PC-3 (cell line): ENCODE results near the gene ME2. TPM values are rescaled to one million over a fixed set of nuclear protein-coding genes. Genes with fewer than 3 reads are reported as not detected.

ENCODE experiments used
- ATAC-seq: fragments of 200-7000 bp; cut with Tn5 transposase; 2 replicates; pipeline ENCODE4 v1.9.1; 2020; ENCODE audit warnings: mild to moderate bottlenecking, moderate library complexity
- BruUV-seq: library from RNA; stranded (reverse); fragments of 400-500 nt; replicated peaks from 2 replicates; lab custom pipeline; 2021; lab: Mats Ljungman, UMichigan
- CTCF ChIA-PET: fragments of 300-600 bp; sonication (Branson Sonifier 250); formaldehyde crosslinking; loops from one replicate; lab custom pipeline; 2022; ENCODE audit warnings: antibody characterized with exemption; lab: Charles Lee
- POLR2A ChIA-PET: fragments of 300-600 bp; sonication (Branson Sonifier 250); formaldehyde crosslinking; loops from one replicate; lab custom pipeline; 2022; ENCODE audit warnings: antibody characterized with exemption; ENCODE audit not compliant: unreplicated experiment; lab: Charles Lee
- DNase-seq: peaks from one replicate; pipeline ENCODE4 v3.0.0-alpha.2; 2015
- H2AFZ ChIP-seq: fragments of 300-600 bp; sonication (generic); 2 replicates; pipeline ENCODE4 v1.6.0; 2016; ENCODE audit warnings: antibody characterized with exemption, low read length
- H3F3A ChIP-seq: fragments of 300-600 bp; sonication (generic); one replicate; pipeline ENCODE4 v1.6.0; 2017; ENCODE audit warnings: antibody characterized with exemption, low read length, control low read depth, mild to moderate bottlenecking; ENCODE audit not compliant: unreplicated experiment
- H3K27ac ChIP-seq: fragments of 300-600 bp; sonication (generic); 2 replicates; pipeline ENCODE4 v1.5.1; 2016; ENCODE audit warnings: mild to moderate bottlenecking, low read length
- H3K27me3 ChIP-seq: fragments of 300-600 bp; sonication (generic); 2 replicates; pipeline ENCODE4 v1.6.1; 2016; ENCODE audit warnings: low read length, mixed read lengths
- H3K36me3 ChIP-seq: fragments of 300-600 bp; sonication (generic); 2 replicates; pipeline ENCODE4 v1.6.1; 2016; ENCODE audit warnings: low read depth, mixed run types, low read length, mixed read lengths
- H3K4me1 ChIP-seq: fragments of 300-600 bp; sonication (generic); 2 replicates; pipeline ENCODE4 v1.5.1; 2016; ENCODE audit warnings: low read length; ENCODE audit not compliant: insufficient read depth
- H3K4me2 ChIP-seq: fragments of 300-600 bp; sonication (generic); 2 replicates; pipeline ENCODE4 v1.6.0; 2016; ENCODE audit warnings: low read length
- H3K4me3 ChIP-seq: fragments of 300-600 bp; sonication (generic); 2 replicates; pipeline ENCODE4 v1.5.1; 2016; ENCODE audit warnings: mild to moderate bottlenecking, low read length, mixed read lengths
- H3K79me2 ChIP-seq: fragments of 300-600 bp; sonication (generic); 2 replicates; pipeline ENCODE4 v1.6.1; 2017; ENCODE audit warnings: low read length, mixed read lengths
- H3K9ac ChIP-seq: fragments of 300-600 bp; sonication (generic); 2 replicates; pipeline ENCODE4 v1.6.0; 2016; ENCODE audit warnings: mild to moderate bottlenecking, low read length
- H3K9me2 ChIP-seq: fragments of 300-600 bp; sonication (generic); replicated peaks from 2 replicates; pipeline ENCODE4 v1.6.1; 2016; ENCODE audit warnings: mixed run types, low read length, mixed read lengths
- H3K9me3 ChIP-seq: fragments of 300-600 bp; sonication (generic); 2 replicates; pipeline ENCODE4 v1.6.1; 2016; ENCODE audit warnings: low read length, mixed read lengths
- H4K20me1 ChIP-seq: fragments of 300-600 bp; sonication (generic); 2 replicates; pipeline ENCODE4 v1.6.1; 2016; ENCODE audit warnings: low read length, mixed read lengths
- CTCF ChIP-seq: fragments of 300-600 bp; sonication (generic); conservative IDR thresholded peaks from 2 replicates; pipeline ENCODE4 v1.5.1; 2017; ENCODE audit warnings: antibody characterized with exemption, low read depth, mild to moderate bottlenecking, low read length
- EZH2 ChIP-seq: fragments of 300-600 bp; sonication (generic); IDR thresholded peaks from one replicate; pipeline ENCODE4 v1.6.1; 2017; ENCODE audit warnings: antibody characterized with exemption, mild to moderate bottlenecking, low read length; ENCODE audit not compliant: unreplicated experiment
- EZH2phosphoT487 ChIP-seq: fragments of 300-600 bp; sonication (generic); IDR thresholded peaks from 2 replicates; pipeline ENCODE4 v1.6.1; 2018; ENCODE audit warnings: mild to moderate bottlenecking, antibody characterized with exemption, low read length, borderline replicate concordance
- intact Hi-C: fragments of 100-400 bp; cut with micrococcal nuclease; formaldehyde crosslinking; loops from 2 replicates; pipeline ENCODE4 v1.9.0; 2023
- total RNA-seq: library from RNA; depleted of rRNA; stranded (reverse); fragments of >200 nt; gene quantifications from 2 replicates; pipeline ENCODE4 v1.2.3, GENCODE V29; 2014

Gene ME2
- total RNA-seq, 1 experiment from 2014 or later = 29.1 TPM

DNA sequence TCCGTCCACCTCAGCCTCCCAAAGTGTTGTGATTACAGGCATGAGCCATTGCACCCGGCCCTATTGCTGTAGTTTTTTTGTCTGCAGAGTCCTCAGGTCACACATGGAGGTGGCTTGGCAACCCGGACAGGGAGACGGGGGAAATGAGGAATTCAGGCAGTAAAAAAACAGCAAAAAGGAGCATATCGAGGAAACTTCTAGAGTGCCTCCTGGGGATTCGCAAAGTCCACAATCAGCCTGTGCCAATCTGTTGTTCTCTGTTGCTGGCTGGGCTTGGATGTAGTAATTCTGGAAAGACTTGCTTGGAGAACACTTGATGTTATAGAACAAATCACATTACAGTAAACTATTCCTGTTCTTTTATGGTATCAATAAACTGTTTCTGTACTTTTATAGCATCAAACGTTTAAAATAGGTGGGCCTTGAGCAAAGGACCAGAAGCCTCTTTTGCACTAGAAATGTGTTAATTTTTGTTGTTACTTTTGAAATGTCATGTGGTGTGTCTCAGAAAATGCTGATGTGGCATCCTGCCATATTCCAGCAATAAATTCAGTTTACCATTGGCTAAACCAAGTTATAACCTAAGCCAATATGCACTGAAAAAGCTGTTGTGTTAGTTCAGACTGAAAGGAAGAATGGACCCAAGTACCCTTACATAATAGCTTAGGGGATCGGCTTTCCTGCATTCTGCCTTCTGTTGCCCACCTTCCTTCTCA lies 103.3 kb downstream of the ME2 start:
- no peak for TF ChIP-seq EZH2phosphoT487
- TF ChIP-seq CTCF = no peak
- TF ChIP-seq EZH2 = no peak
- H3K4me2 ChIP-seq = no peak overlapping the region
- POLR2A ChIA-PET = no interaction called here
- no peaks in the 10 kb centered on the region for H3K36me3 ChIP-seq
- H3K27ac ChIP-seq = no peak overlapping the region
- no peaks in the 10 kb centered on the region for H3F3A ChIP-seq
- CTCF ChIA-PET = no interaction called here
- BruUV-seq = no TSS peak
- peaks cover 5% of the 10 kb centered on the region; the same call in 1 of the 2 replicates for H3K4me1 ChIP-seq
- no peaks in the 10 kb centered on the region for H3K27me3 ChIP-seq
- H3K9me3 ChIP-seq = no peaks in the 10 kb centered on the region
- H3K9ac ChIP-seq = no peak overlapping the region
- no peaks in the 10 kb centered on the region for H4K20me1 ChIP-seq
- no peak overlapping the region for H3K4me3 ChIP-seq
- no peak for ATAC-seq
- H3K9me2 ChIP-seq = no peaks in the 10 kb centered on the region
- H2AFZ ChIP-seq = no peak overlapping the region
- no peak for DNase-seq
- intact Hi-C loops = no loop called here
- H3K79me2 ChIP-seq = no peaks in the 10 kb centered on the region

DNA sequence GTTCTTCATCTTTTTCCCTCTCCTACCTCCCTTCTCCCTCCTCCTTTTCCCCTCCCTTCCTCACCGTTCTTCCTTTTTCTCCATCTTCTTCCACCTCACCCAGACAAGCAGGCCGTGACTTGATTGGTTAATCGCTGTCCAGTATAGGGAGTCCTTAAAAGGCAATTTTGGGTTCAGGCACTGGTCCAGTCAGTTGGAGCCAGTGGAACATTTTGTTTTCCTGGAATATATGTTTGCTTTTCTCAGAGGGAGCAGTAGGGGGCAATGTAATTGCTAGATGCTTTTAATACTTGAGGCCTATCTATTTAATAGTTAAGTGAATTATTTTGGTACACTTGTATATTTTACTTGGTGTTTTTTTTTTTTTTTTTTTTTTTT lies 103.9 kb downstream of the ME2 start:
- ChIA-PET CTCF (no interaction called here), POLR2A (no interaction called here)
- no peak overlapping the region for H2AFZ ChIP-seq
- intact Hi-C loops = no loop called here
- no peaks in the 10 kb centered on the region for H4K20me1 ChIP-seq
- H3K9me2 ChIP-seq = no peaks in the 10 kb centered on the region
- DNase-seq (no peak), ATAC-seq (no peak)
- no peak; the same call in 1 of the 2 replicates for TF ChIP-seq CTCF
- no peak for TF ChIP-seq EZH2phosphoT487
- TF ChIP-seq EZH2 = no peak
- no peaks in the 10 kb centered on the region for H3K9me3 ChIP-seq
- BruUV-seq = no TSS peak
- H3K4me1 ChIP-seq = peaks cover 5% of the 10 kb centered on the region; the same call in 1 of the 2 replicates
- H3F3A ChIP-seq = no peaks in the 10 kb centered on the region
- H3K27me3 ChIP-seq = no peaks in the 10 kb centered on the region
- H3K36me3 ChIP-seq = no peaks in the 10 kb centered on the region
- no peak overlapping the region for H3K4me2 ChIP-seq
- no peak overlapping the region for H3K27ac ChIP-seq
- no peak overlapping the region for H3K4me3 ChIP-seq
- H3K79me2 ChIP-seq = no peaks in the 10 kb centered on the region
- H3K9ac ChIP-seq = no peak overlapping the region

DNA sequence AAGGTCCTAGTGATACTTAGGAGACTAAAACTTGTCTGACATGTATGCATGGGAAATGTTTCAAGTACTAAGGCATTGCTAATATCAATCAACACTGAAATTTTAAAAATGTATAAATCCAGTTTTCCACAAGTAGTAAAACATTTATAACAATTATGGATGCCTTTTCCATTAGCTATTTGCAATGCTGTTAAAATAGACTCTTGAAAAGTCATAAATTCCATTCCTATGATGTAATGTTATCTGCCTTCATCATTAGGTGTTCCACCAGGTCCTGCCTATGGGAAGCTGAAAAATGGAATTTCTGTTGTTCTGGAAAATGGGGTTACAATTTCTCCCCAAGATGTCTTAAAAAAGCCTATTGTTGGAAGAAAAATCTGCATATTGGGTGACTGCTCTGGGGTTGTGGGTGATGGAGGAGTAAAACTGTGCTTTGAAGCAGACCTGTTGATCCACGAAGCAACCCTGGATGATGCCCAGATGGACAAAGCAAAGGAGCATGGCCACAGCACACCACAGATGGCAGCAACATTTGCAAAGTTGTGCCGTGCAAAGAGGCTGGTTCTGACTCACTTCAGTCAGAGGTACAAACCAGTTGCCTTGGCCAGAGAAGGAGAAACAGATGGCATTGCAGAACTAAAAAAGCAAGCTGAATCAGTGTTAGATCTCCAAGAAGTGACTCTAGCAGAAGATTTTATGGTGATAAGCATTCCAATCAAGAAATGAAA lies 107.6 kb downstream of the ME2 start:
- Histone ChIP-seq H3K27me3 (no peaks in the 10 kb centered on the region), H3K4me2 (no peak overlapping the region), H3K36me3 (no peaks in the 10 kb centered on the region), H3F3A (no peaks in the 10 kb centered on the region), H3K9ac (no peak overlapping the region), H2AFZ (no peak overlapping the region), H3K79me2 (no peaks in the 10 kb centered on the region), H3K4me3 (no peak overlapping the region), H4K20me1 (no peaks in the 10 kb centered on the region), H3K9me2 (no peaks in the 10 kb centered on the region), H3K27ac (no peak overlapping the region), H3K9me3 (no peaks in the 10 kb centered on the region), H3K4me1 (peaks cover 5% of the 10 kb centered on the region; the same call in 1 of the 2 replicates)
- BruUV-seq = no TSS peak
- TF ChIP-seq EZH2 = no peak
- no peak for TF ChIP-seq CTCF
- TF ChIP-seq EZH2phosphoT487 = no peak
- intact Hi-C loops = no loop called here
- peak; percentile 27; the same call in 1 of the 2 replicates for ATAC-seq
- ChIA-PET POLR2A (interaction anchor here (0.5 kb wide), 1 partner anchor 38 kb away, joined by 14 read pairs; no protein-coding TSS in a partner anchor), CTCF (no interaction called here)
- peak; percentile 23 for DNase-seq
